GM12892 (cell line): ENCODE results near the gene KIAA1958.

Source experiments
- POLR2A ChIP-seq: IDR thresholded peaks from 2 replicates; pipeline ENCODE4 v1.6.1; 2011; ENCODE audit warnings: low read depth, low read length, control low read depth
- POLR2AphosphoS5 ChIP-seq: IDR thresholded peaks from 2 replicates; pipeline ENCODE4 v1.6.1; 2011; ENCODE audit warnings: low read depth, low read length, control low read depth
- TAF1 ChIP-seq: IDR thresholded peaks from 2 replicates; pipeline ENCODE4 v1.6.1; 2011; ENCODE audit warnings: low read depth, mild to moderate bottlenecking, control low read depth, low read length, borderline replicate concordance

- TF ChIP-seq POLR2A (no peak), TAF1 (no peak), POLR2AphosphoS5 (no peak)
Observed at GRCh38 chr9:112623198-112623597, 136.6 kb downstream of the KIAA1958 start.
